ENCODE results near the gene SPRR1B.

- TF ChIP-seq E2F4 (CRISPR knock-in tag; IDR thresholded peaks at IDR 0.05; ENCODE audit: borderline replicate concordance, low read depth) (no peak), CTCF (IDR thresholded peaks at IDR 0.05) (no peak), ZBTB21 (CRISPR knock-in tag; IDR thresholded peaks at IDR 0.05; ENCODE audit: borderline replicate concordance) (no peak), CREB1 (CRISPR knock-in tag; IDR thresholded peaks at IDR 0.05) (no peak), ZNF121 (CRISPR knock-in tag; IDR thresholded peaks at IDR 0.05) (no peak), ATF2 (CRISPR knock-in tag; IDR thresholded peaks at IDR 0.05; ENCODE audit: borderline replicate concordance, low read depth) (no peak), ETV6 (CRISPR knock-in tag; IDR thresholded peaks at IDR 0.05) (no peak), TEAD4 (CRISPR knock-in tag; IDR thresholded peaks at IDR 0.05) (no peak), ATF3 (CRISPR knock-in tag; conservative IDR thresholded peaks at IDR 0.05) (no peak), USF2 (CRISPR knock-in tag; IDR thresholded peaks at IDR 0.05) (no peak), NFE2L1 (CRISPR knock-in tag; IDR thresholded peaks at IDR 0.05) (no peak), NR3C1 (CRISPR knock-in tag; conservative IDR thresholded peaks at IDR 0.05; ENCODE audit: low read depth) (no peak), JUN (CRISPR knock-in tag; IDR thresholded peaks at IDR 0.05) (no peak)
Measured at GRCh38 chr1:152982076-152982475, 48.9 kb upstream of the SPRR1B start.

All from WTC11 (cell line).